CD14-positive monocyte (primary cell): ENCODE results near the gene SH3RF1. TPM values are rescaled to one million over a fixed set of nuclear protein-coding genes. Genes with fewer than 3 reads are reported as not detected.

Experiments
- DNase-seq, 3 donors: peaks; one replicate each; pipeline ENCODE4 v3.0.0-alpha.2; 2011 to 2022
- H2AFZ ChIP-seq: 2 replicates; pipeline ENCODE4 v1.6.0; 2012; ENCODE audit warnings: mild to moderate bottlenecking, low read depth, low read length, inconsistent platforms; ENCODE audit not compliant: insufficient read depth, poor library complexity, severe bottlenecking
- H3K27ac ChIP-seq, 2 donors: 1 replicate in 1 of 2; 2 replicates in 1 of 2; pipeline ENCODE4 v1.5.1; 2012 to 2013; ENCODE audit warnings: low read length in 2 of 2, control low read depth in 1 of 2, inconsistent platforms in 1 of 2, low read depth in 1 of 2, mild to moderate bottlenecking in 1 of 2
- H3K27me3 ChIP-seq, 2 donors: one replicate each; pipeline versions ENCODE4 v1.6.0 to v1.6.1; 2011 to 2013; ENCODE audit warnings: low read length in 2 of 2; ENCODE audit not compliant: control insufficient read depth in 2 of 2, insufficient read depth in 2 of 2
- H3K36me3 ChIP-seq, 2 donors: replicated peaks in 1 of 2; 1 replicate in 1 of 2; 2 replicates in 1 of 2; pipeline versions ENCODE4 v1.5.1 to v1.6.1; 2012 to 2013; ENCODE audit warnings: low read length in 2 of 2, control low read depth in 1 of 2, inconsistent platforms in 1 of 2, mild to moderate bottlenecking in 1 of 2; ENCODE audit not compliant: insufficient read depth in 2 of 2, control insufficient read depth in 1 of 2
- H3K4me1 ChIP-seq, 2 donors: 1 replicate in 1 of 2; 2 replicates in 1 of 2; pipeline versions ENCODE4 v1.5.1 to v1.6.1; 2012 to 2013; ENCODE audit warnings: low read length in 2 of 2, control low read depth in 1 of 2, inconsistent platforms in 1 of 2, mild to moderate bottlenecking in 1 of 2, moderate library complexity in 1 of 2; ENCODE audit not compliant: insufficient read depth in 2 of 2, control insufficient read depth in 1 of 2
- H3K4me2 ChIP-seq: replicated peaks from 2 replicates; pipeline ENCODE3; 2012; ENCODE audit warnings: low read length, moderate library complexity, mild to moderate bottlenecking; ENCODE audit not compliant: poor library complexity, severe bottlenecking; ENCODE audit errors: extremely low read depth
- H3K4me3 ChIP-seq, 3 experiments: fragments of 200-600 bp in 1 of 3; sonication (generic) in 1 of 3; replicated peaks in 1 of 3; 1 replicate in 2 of 3; 2 replicates in 1 of 3; pipeline ENCODE4 v1.5.1; 2011 to 2013; ENCODE audit warnings: low read length in 3 of 3, mild to moderate bottlenecking in 3 of 3, control low read depth in 2 of 3, low read depth in 2 of 3, inconsistent platforms in 1 of 3, moderate library complexity in 1 of 3
- H3K79me2 ChIP-seq: 2 replicates; pipeline ENCODE4 v1.6.0; 2012; ENCODE audit warnings: mild to moderate bottlenecking, control low read depth, inconsistent platforms, low read length, moderate library complexity; ENCODE audit not compliant: insufficient read depth
- H3K9ac ChIP-seq: 2 replicates; pipeline ENCODE4 v1.6.0; 2017; ENCODE audit warnings: low read length, mild to moderate bottlenecking; ENCODE audit not compliant: insufficient read depth, poor library complexity, severe bottlenecking
- H3K9me3 ChIP-seq, 2 donors: replicated peaks in 1 of 2; 1 replicate in 1 of 2; 2 replicates in 1 of 2; pipeline versions ENCODE4 v1.5.1 to v1.6.1; 2012 to 2013; ENCODE audit warnings: low read length in 2 of 2, control low read depth in 1 of 2; ENCODE audit not compliant: control insufficient read depth in 1 of 2, insufficient read depth in 1 of 2
- H4K20me1 ChIP-seq: 2 replicates; pipeline ENCODE4 v1.6.0; 2012; ENCODE audit warnings: mild to moderate bottlenecking, low read length, control low read depth, moderate library complexity; ENCODE audit not compliant: insufficient read depth
- H3K27ac Mint-ChIP-seq, 7 donors: one replicate each; pipeline ENCODE4 v1.8.0; 2020; ENCODE audit warnings: mild to moderate bottlenecking in 7 of 7, mixed read lengths in 7 of 7, moderate library complexity in 6 of 7, inconsistent platforms in 2 of 7
- H3K27me3 Mint-ChIP-seq, 3 donors: one replicate each; pipeline ENCODE4 v1.8.0; 2021 to 2022; ENCODE audit warnings: low read depth in 3 of 3, mild to moderate bottlenecking in 3 of 3, mixed read lengths in 3 of 3, moderate library complexity in 3 of 3, inconsistent platforms in 1 of 3
- H3K36me3 Mint-ChIP-seq, 2 donors: one replicate each; pipeline ENCODE4 v1.8.0; 2020; ENCODE audit warnings: mixed read lengths in 2 of 2, inconsistent platforms in 1 of 2, mild to moderate bottlenecking in 1 of 2
- H3K4me1 Mint-ChIP-seq: one replicate; pipeline ENCODE4 v1.8.0; 2020; ENCODE audit warnings: mild to moderate bottlenecking, mixed read lengths
- H3K4me3 Mint-ChIP-seq, 2 donors: one replicate each; pipeline ENCODE4 v1.8.0; 2020; ENCODE audit warnings: mild to moderate bottlenecking in 2 of 2, mixed read lengths in 2 of 2, moderate library complexity in 1 of 2
- H3K9me3 Mint-ChIP-seq, 7 donors: one replicate each; pipeline ENCODE4 v1.8.0; 2020 to 2022; ENCODE audit warnings: mixed read lengths in 7 of 7, mild to moderate bottlenecking in 6 of 7, moderate library complexity in 6 of 7, inconsistent platforms in 2 of 7
- WGBS: methylation state at CpG from one replicate; pipeline ENCODE4 v1.1.5; 2013; ENCODE audit warnings: missing lambda C conversion rate; ENCODE audit not compliant: insufficient coverage; 5-methylcytosine and 5-hydroxymethylcytosine counted together
- intact Hi-C, 2 donors: fragments of 100-400 bp; cut with micrococcal nuclease; formaldehyde crosslinking; loops; one replicate each; pipeline versions ENCODE4 v1.15.0 to v1.15.1; 2023
- polyA plus RNA-seq, 3 donors: library from polyadenylated mRNA; depleted of rRNA in 1 of 3; unstranded in 2 of 3; stranded (reverse) in 1 of 3; fragments of 300-500 nt in 2 of 3; fragments of >200 nt in 1 of 3; fragmentation: Illumina TruSeq in 2 of 3; gene quantifications; 1 replicate in 2 of 3; 2 replicates in 1 of 3; pipeline ENCODE4 v1.2.3, GENCODE V29; 2012 to 2021
- TF ChIP-seq, protein P1 (sequence below): fragments of 200-600 bp; IDR thresholded peaks from one replicate; pipeline ENCODE4 v1.8.0; 2022; ENCODE audit warnings: antibody characterized with exemption, mild to moderate bottlenecking

Gene SH3RF1
- polyA plus RNA-seq, 3 donors, result 3.1 to 4.7 (median 4.4) TPM

GRCh38 chr4:169079942-169080827 lies 190.6 kb downstream of the SH3RF1 start:
- H3K27ac ChIP-seq, result peak overlapping the region; percentile 78 to 87
- TF ChIP-seq, protein P1, sequence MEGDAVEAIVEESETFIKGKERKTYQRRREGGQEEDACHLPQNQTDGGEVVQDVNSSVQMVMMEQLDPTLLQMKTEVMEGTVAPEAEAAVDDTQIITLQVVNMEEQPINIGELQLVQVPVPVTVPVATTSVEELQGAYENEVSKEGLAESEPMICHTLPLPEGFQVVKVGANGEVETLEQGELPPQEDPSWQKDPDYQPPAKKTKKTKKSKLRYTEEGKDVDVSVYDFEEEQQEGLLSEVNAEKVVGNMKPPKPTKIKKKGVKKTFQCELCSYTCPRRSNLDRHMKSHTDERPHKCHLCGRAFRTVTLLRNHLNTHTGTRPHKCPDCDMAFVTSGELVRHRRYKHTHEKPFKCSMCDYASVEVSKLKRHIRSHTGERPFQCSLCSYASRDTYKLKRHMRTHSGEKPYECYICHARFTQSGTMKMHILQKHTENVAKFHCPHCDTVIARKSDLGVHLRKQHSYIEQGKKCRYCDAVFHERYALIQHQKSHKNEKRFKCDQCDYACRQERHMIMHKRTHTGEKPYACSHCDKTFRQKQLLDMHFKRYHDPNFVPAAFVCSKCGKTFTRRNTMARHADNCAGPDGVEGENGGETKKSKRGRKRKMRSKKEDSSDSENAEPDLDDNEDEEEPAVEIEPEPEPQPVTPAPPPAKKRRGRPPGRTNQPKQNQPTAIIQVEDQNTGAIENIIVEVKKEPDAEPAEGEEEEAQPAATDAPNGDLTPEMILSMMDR, result no peak
- no peaks in the 10 kb centered on the region for H3K79me2 ChIP-seq
- Mint-ChIP-seq H3K9me3 (peaks cover 0 to 5% (median 0%) of the 10 kb centered on the region in 7 donors), H3K27ac (peak overlapping the region; percentile 74 to 95 (median 89)), H3K4me1 (peaks cover 29% of the 10 kb centered on the region), H3K36me3 (no peaks in the 10 kb centered on the region), H3K27me3 (peaks cover 0 to 1% (median 0%) of the 10 kb centered on the region in 3 donors), H3K4me3 (peak overlapping the region; percentile 75 to 86)
- H3K4me2 ChIP-seq, result peak overlapping the region; percentile 67
- no peaks in the 10 kb centered on the region for H3K36me3 ChIP-seq
- H3K27me3 ChIP-seq, result no peaks in the 10 kb centered on the region
- H3K9me3 ChIP-seq, result no peaks in the 10 kb centered on the region
- H4K20me1 ChIP-seq, result no peaks in the 10 kb centered on the region
- H3K4me1 ChIP-seq, result peaks cover 31 to 32% of the 10 kb centered on the region in 2 donors
- H2AFZ ChIP-seq, result peak overlapping the region; percentile 81
- peak overlapping the region; percentile 34 to 70 (median 55) for H3K4me3 ChIP-seq
- DNase-seq, result peak; percentile 66 to 71 (median 67)
- intact Hi-C loops, result no loop called here
- H3K9ac ChIP-seq, result peak overlapping the region; percentile 63
- under 1% methylated on average over 15 of the region's 19 CpGs for WGBS

DNA sequence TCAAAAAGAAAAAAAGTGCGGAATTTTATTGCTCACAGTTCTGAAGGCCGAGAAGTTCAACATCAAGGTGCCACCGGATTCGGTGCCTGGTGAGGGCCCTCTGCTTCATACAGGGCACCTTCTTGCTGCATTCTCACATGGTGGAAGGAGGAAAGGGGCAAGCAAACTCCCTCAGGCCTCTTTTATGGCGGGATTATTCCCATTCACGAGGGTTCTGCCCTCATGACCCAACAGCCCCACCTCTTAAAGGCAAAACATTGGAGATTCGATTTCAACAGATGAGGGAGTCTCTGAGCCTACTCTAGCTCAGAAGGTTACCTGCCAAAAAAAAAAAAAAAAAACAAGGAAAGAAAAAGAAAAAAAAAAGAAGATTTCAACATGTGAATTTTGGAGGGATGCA lies 196.6 kb downstream of the SH3RF1 start:
- intact Hi-C loops, result no loop called here
- Mint-ChIP-seq H3K27me3 (peaks cover 1 to 3% (median 2%) of the 10 kb centered on the region in 3 donors), H3K4me3 (no peak overlapping the region), H3K9me3 (peaks cover 0 to 5% (median 0%) of the 10 kb centered on the region in 7 donors), H3K27ac (peak overlapping the region in 1 of 7 donors; percentile 46), H3K36me3 (no peaks in the 10 kb centered on the region), H3K4me1 (peaks cover 3% of the 10 kb centered on the region)
- H2AFZ ChIP-seq, result no peak overlapping the region
- no peaks in the 10 kb centered on the region for H4K20me1 ChIP-seq
- no peak overlapping the region for H3K4me3 ChIP-seq
- TF ChIP-seq, protein P1, result no peak
- H3K36me3 ChIP-seq, result no peaks in the 10 kb centered on the region
- no peak overlapping the region for H3K9ac ChIP-seq
- H3K79me2 ChIP-seq, result no peaks in the 10 kb centered on the region
- no peaks in the 10 kb centered on the region for H3K27me3 ChIP-seq
- H3K4me1 ChIP-seq, result peaks cover 4% of the 10 kb centered on the region in 2 donors
- H3K9me3 ChIP-seq, result no peaks in the 10 kb centered on the region
- H3K4me2 ChIP-seq, result no peak overlapping the region
- 96% methylated on average over 4 of the region's 7 CpGs for WGBS
- DNase-seq, result no peak
- no peak overlapping the region for H3K27ac ChIP-seq
